GM19193 (cell line): Measurements from ENCODE around the gene NXNL1.

Experiments
- POLR2A ChIP-seq: IDR thresholded peaks from 4 replicates; pipeline ENCODE4 v1.6.1; 2011; ENCODE audit not compliant: insufficient read depth, insufficient read length; ENCODE audit errors: extremely low read depth

Gene NXNL1

GRCh38 chr19:17460372-17461230, at the start of gene NXNL1:
Gene NXNL1, minus strand, starts transcription at chr19:17460926. Its CDS starts 57 bp downstream, at chr19:17460869.
- TF ChIP-seq POLR2A: no peak

- no peak for TF ChIP-seq POLR2A
Measured at GRCh38 chr19:17506745-17507144, 46.0 kb upstream of the NXNL1 start.

- TF ChIP-seq POLR2A: no peak
Measured at GRCh38 chr19:17505223-17505622, 44.5 kb upstream of the NXNL1 start.

- TF ChIP-seq POLR2A: no peak
Measured at GRCh38 chr19:17504456-17504855, 43.7 kb upstream of the NXNL1 start.

GRCh38 chr19:17504030-17504429, 43.3 kb upstream of the NXNL1 start:
- no peak for TF ChIP-seq POLR2A

- no peak for TF ChIP-seq POLR2A
Measured at GRCh38 chr19:17503240-17503639, 42.5 kb upstream of the NXNL1 start.

- no peak for TF ChIP-seq POLR2A
Measured at GRCh38 chr19:17500447-17501198, 39.9 kb upstream of the NXNL1 start.

- no peak for TF ChIP-seq POLR2A
Measured at GRCh38 chr19:17499648-17500446, 39.1 kb upstream of the NXNL1 start.

- TF ChIP-seq POLR2A: no peak
Measured at GRCh38 chr19:17497149-17497798, 36.5 kb upstream of the NXNL1 start.

GRCh38 chr19:17496337-17496997, 35.7 kb upstream of the NXNL1 start:
- TF ChIP-seq POLR2A: no peak

- TF ChIP-seq POLR2A: no peak
Measured at GRCh38 chr19:17495639-17496296, 35.0 kb upstream of the NXNL1 start.

- no peak for TF ChIP-seq POLR2A
Measured at GRCh38 chr19:17491287-17491686, 30.6 kb upstream of the NXNL1 start.

- TF ChIP-seq POLR2A: no peak
Measured at GRCh38 chr19:17490411-17490810, 29.7 kb upstream of the NXNL1 start.

GRCh38 chr19:17489392-17490030, 28.8 kb upstream of the NXNL1 start:
- TF ChIP-seq POLR2A: no peak
